ENCODE data around the gene FRS3.
A peak's percentile ranks its signal among the peaks of the same experiment; 100 is the strongest.

GRCh38 chr6:41741625-41742490 lies 37.8 kb downstream of the FRS3 start:
- no peak for TF ChIP-seq ZNF44 (CRISPR knock-in tag; IDR thresholded peaks at IDR 0.05)
- peak; percentile 56 for TF ChIP-seq CTCF (CRISPR knock-in tag; IDR thresholded peaks at IDR 0.05)
- no peak for TF ChIP-seq PBX3 (CRISPR knock-in tag; IDR thresholded peaks at IDR 0.05; ENCODE audit: borderline replicate concordance)
- no peak for TF ChIP-seq ZNF776 (CRISPR knock-in tag; IDR thresholded peaks at IDR 0.05)
- TF ChIP-seq DMAP1 (CRISPR knock-in tag; IDR thresholded peaks at IDR 0.05), result peak; percentile 32; the same call in 1 of the 2 replicates
- no peak for TF ChIP-seq MTA1 (CRISPR knock-in tag; IDR thresholded peaks at IDR 0.05; ENCODE audit: borderline replicate concordance)
- TF ChIP-seq ARID3A (IDR thresholded peaks at IDR 0.05; ENCODE audit: low read depth, low read length), result no peak
- no peak for TF ChIP-seq ZNF33A (CRISPR knock-in tag; IDR thresholded peaks at IDR 0.05; ENCODE audit: borderline replicate concordance)
- peak; percentile 66; the same call in 1 of the 2 replicates for TF ChIP-seq MYPOP (CRISPR knock-in tag; IDR thresholded peaks at IDR 0.05)
